Nephron progenitor cell (in vitro differentiated cells): ENCODE data around the gene DYNLT3.

Experiments used
- DNase-seq: peaks from one replicate; pipeline ENCODE4 v3.0.0; 2021
- H3K27ac Mint-ChIP-seq: 2 replicates; pipeline ENCODE4 v1.8.0; 2021; ENCODE audit warnings: mild to moderate bottlenecking, moderate library complexity, mixed read lengths
- H3K27me3 Mint-ChIP-seq: 2 replicates; pipeline ENCODE4 v1.8.0; 2021; ENCODE audit warnings: mild to moderate bottlenecking, low read depth, mixed read lengths; ENCODE audit not compliant: poor library complexity
- H3K36me3 Mint-ChIP-seq: 2 replicates; pipeline ENCODE4 v1.8.0; 2021; ENCODE audit warnings: low read depth, mixed read lengths
- H3K4me1 Mint-ChIP-seq: 2 replicates; pipeline ENCODE4 v1.8.0; 2021; ENCODE audit warnings: mixed read lengths
- H3K4me3 Mint-ChIP-seq: 2 replicates; pipeline ENCODE4 v1.8.0; 2021; ENCODE audit warnings: mild to moderate bottlenecking, moderate library complexity, mixed read lengths
- H3K9me3 Mint-ChIP-seq: 2 replicates; pipeline ENCODE4 v1.8.0; 2021; ENCODE audit warnings: mild to moderate bottlenecking, moderate library complexity, mixed read lengths
- CTCF ChIP-seq: fragments of 200-600 bp; sonication (generic); IDR thresholded peaks from 2 replicates; pipeline ENCODE4 v1.5.0; 2021; ENCODE audit warnings: antibody characterized with exemption

DYNLT3 gene

DNA sequence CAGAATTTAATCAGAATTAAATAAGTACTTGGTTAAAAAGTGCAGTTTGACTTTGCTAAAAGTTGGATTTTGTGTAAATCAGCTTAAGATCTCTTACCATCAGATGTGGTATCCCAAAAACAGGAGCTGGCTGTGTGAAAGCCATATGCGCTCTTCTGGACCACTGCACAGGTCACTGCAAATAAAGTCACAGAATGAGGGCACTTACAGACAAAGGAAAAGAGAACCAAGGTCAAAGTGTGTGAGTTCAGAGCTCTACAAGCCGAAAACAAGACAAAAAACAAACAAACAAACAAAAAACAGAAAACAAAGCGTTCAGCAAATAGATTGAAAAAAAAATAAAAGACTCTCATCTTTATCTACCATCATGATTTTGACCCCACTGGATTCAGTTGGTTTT, 6.4 kb downstream of the DYNLT3 start:
- no peak for DNase-seq
- peaks cover 3% of the 10 kb centered on the region for H3K9me3 Mint-ChIP-seq
- TF ChIP-seq CTCF = no peak

GRCh38 chrX:37834937-37835336, 12.4 kb downstream of the DYNLT3 start:
- no peaks in the 10 kb centered on the region for H3K27me3 Mint-ChIP-seq
- H3K4me3 Mint-ChIP-seq = no peak overlapping the region
- TF ChIP-seq CTCF = no peak
- no peak overlapping the region for H3K27ac Mint-ChIP-seq
- H3K36me3 Mint-ChIP-seq = peaks cover 4% of the 10 kb centered on the region
- H3K4me1 Mint-ChIP-seq = no peaks in the 10 kb centered on the region
- H3K9me3 Mint-ChIP-seq = peaks cover 5% of the 10 kb centered on the region
- DNase-seq = no peak

More for the DNA sequence above, 6.4 kb downstream of the DYNLT3 start:
- peaks cover 5% of the 10 kb centered on the region for H3K4me1 Mint-ChIP-seq
- H3K27ac Mint-ChIP-seq = no peak overlapping the region
- no peaks in the 10 kb centered on the region for H3K27me3 Mint-ChIP-seq
- no peak overlapping the region for H3K4me3 Mint-ChIP-seq
- peaks cover 20% of the 10 kb centered on the region for H3K36me3 Mint-ChIP-seq

DNA sequence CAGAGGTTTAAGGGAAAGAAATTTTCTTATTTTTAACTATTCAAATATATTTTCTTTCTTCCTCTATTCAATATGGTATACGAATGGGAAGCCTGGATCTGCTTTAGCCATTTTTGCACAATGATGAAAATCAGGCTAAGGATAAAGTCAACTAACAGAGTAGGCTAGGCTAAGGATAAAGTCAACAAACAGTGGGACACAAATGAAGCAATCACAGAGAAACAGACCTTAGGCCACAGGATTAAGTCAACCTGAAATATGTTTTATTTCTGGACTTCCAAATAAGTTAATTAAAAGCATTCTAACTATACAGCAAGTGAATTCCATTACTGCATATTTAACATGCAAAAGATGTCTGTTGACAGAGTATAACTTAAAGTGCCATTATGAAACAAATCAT, 17.0 kb downstream of the DYNLT3 start:
- Mint-ChIP-seq H3K27ac (no peak overlapping the region), H3K9me3 (peaks cover 8% of the 10 kb centered on the region), H3K4me1 (no peaks in the 10 kb centered on the region), H3K27me3 (peaks cover 3% of the 10 kb centered on the region), H3K36me3 (no peaks in the 10 kb centered on the region), H3K4me3 (no peak overlapping the region)
- DNase-seq = no peak
- TF ChIP-seq CTCF = no peak

GRCh38 chrX:37829721-37830120, 17.6 kb downstream of the DYNLT3 start:
- no peak for TF ChIP-seq CTCF
- no peaks in the 10 kb centered on the region for H3K4me1 Mint-ChIP-seq
- peaks cover 3% of the 10 kb centered on the region for H3K27me3 Mint-ChIP-seq
- peaks cover 8% of the 10 kb centered on the region for H3K9me3 Mint-ChIP-seq
- H3K4me3 Mint-ChIP-seq = no peak overlapping the region
- no peaks in the 10 kb centered on the region for H3K36me3 Mint-ChIP-seq
- H3K27ac Mint-ChIP-seq = no peak overlapping the region
- DNase-seq = no peak

DNA sequence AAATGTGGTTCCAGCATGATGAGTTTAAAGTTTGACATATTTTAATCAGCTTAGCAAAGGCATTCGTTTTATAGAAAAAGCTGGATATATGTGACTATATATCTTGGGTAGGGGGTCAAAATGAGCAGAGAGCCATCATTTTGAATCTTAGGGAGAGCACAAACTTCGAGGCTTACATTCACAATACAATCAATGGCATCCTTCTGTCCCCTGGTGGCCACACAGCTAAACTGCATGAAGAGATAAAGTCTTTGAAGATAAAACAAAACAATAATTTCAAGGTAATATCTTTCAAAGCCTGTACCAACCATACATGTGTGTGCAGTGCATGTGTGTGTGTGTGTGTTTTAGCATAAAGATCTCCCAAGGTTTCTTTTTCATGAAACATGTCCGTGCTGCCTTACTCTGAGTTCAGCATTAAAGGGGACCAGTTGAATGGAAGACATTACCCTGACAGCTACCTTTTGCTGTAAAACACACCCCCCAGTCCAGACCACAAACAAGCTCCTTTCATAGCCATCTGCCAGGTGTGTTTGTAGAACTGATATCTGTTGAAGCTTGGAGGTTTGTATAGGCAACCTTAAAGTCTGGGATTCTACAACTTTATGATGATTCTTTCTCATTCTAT, 22.0 kb downstream of the DYNLT3 start:
- no peak overlapping the region for H3K27ac Mint-ChIP-seq
- TF ChIP-seq CTCF = peak; percentile 78
- no peaks in the 10 kb centered on the region for H3K36me3 Mint-ChIP-seq
- H3K4me3 Mint-ChIP-seq = no peak overlapping the region
- peak; percentile 37 for DNase-seq
- H3K9me3 Mint-ChIP-seq = peaks cover 8% of the 10 kb centered on the region
- H3K27me3 Mint-ChIP-seq = peaks cover 3% of the 10 kb centered on the region
- H3K4me1 Mint-ChIP-seq = no peaks in the 10 kb centered on the region

GRCh38 chrX:37824491-37825214, 22.7 kb downstream of the DYNLT3 start:
- Mint-ChIP-seq H3K36me3 (no peaks in the 10 kb centered on the region), H3K27me3 (peaks cover 3% of the 10 kb centered on the region), H3K4me1 (no peaks in the 10 kb centered on the region), H3K4me3 (no peak overlapping the region), H3K9me3 (peaks cover 3% of the 10 kb centered on the region), H3K27ac (no peak overlapping the region)
- no peak for TF ChIP-seq CTCF
- no peak for DNase-seq
